ENCODE results near the gene CLSTN3. TPM values are rescaled to one million over a fixed set of nuclear protein-coding genes. Genes with fewer than 3 reads are reported as not detected.

The CLSTN3 gene
- polyA plus RNA-seq, 1 of the 3 experiments (the other 2 are of a cell fraction), result 12.7 TPM

- Histone ChIP-seq H3K27me3 (ENCODE audit: insufficient read depth) (no peaks in the 10 kb centered on the region), H3K36me3 (replicated peaks in 1 of 2; ENCODE audit: control insufficient read depth in 1 of 2, insufficient read depth in 2 of 2, low read length in 1 of 2) (peaks cover 0 to 5% of the 10 kb centered on the region in 2 experiments), H3K9me3 (0 out of 2 replicates have a peak, but pooled peaks cover 6% of the 10 kb centered on the region), H3K4me3 (ENCODE audit: low read depth in 2 of 2, low read length in 1 of 2) (no peak overlapping the region), H3K9me2 (no peaks in the 10 kb centered on the region), H3K4me1 (ENCODE audit: control insufficient read depth in 1 of 2, insufficient read depth in 2 of 2, low read depth in 1 of 2, low read length in 1 of 2) (peaks cover 0 to 10% of the 10 kb centered on the region in 2 experiments; a peak in 1 of 4 replicates), H3F3A (replicated peaks; ENCODE audit: insufficient read depth) (no peaks in the 10 kb centered on the region), H3K27ac (ENCODE audit: low read depth in 2 of 2, low read length in 1 of 2) (no peak overlapping the region), H3K79me2 (ENCODE audit: insufficient read depth) (no peaks in the 10 kb centered on the region), H3K9ac (no peak overlapping the region), H2AFZ (ENCODE audit: low read depth) (no peak overlapping the region), H4K20me1 (ENCODE audit: insufficient read depth) (no peaks in the 10 kb centered on the region), H3K4me2 (no peak overlapping the region)
- CTCF ChIA-PET, result interaction anchor here (0.9 to 1.8 kb wide), 5 partner anchors 9 to 180 kb away, joined by 3 to 11 read pairs (median 3); no protein-coding TSS in a partner anchor
- WGBS (ENCODE audit: low lambda C conversion rate), result 82% methylated on average over 14 of the region's 14 CpGs
- POLR2A ChIA-PET, result no interaction called here
- TF ChIP-seq, protein P1, sequence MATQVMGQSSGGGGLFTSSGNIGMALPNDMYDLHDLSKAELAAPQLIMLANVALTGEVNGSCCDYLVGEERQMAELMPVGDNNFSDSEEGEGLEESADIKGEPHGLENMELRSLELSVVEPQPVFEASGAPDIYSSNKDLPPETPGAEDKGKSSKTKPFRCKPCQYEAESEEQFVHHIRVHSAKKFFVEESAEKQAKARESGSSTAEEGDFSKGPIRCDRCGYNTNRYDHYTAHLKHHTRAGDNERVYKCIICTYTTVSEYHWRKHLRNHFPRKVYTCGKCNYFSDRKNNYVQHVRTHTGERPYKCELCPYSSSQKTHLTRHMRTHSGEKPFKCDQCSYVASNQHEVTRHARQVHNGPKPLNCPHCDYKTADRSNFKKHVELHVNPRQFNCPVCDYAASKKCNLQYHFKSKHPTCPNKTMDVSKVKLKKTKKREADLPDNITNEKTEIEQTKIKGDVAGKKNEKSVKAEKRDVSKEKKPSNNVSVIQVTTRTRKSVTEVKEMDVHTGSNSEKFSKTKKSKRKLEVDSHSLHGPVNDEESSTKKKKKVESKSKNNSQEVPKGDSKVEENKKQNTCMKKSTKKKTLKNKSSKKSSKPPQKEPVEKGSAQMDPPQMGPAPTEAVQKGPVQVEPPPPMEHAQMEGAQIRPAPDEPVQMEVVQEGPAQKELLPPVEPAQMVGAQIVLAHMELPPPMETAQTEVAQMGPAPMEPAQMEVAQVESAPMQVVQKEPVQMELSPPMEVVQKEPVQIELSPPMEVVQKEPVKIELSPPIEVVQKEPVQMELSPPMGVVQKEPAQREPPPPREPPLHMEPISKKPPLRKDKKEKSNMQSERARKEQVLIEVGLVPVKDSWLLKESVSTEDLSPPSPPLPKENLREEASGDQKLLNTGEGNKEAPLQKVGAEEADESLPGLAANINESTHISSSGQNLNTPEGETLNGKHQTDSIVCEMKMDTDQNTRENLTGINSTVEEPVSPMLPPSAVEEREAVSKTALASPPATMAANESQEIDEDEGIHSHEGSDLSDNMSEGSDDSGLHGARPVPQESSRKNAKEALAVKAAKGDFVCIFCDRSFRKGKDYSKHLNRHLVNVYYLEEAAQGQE (IDR thresholded peaks at IDR 0.05; ENCODE audit: low read depth, low read length), result no peak
- TF ChIP-seq ELF1 (IDR thresholded peaks at IDR 0.05) (no peak), RFX5 (IDR thresholded peaks at IDR 0.05; ENCODE audit: low read length) (no peak), RXRA (IDR thresholded peaks at IDR 0.05; ENCODE audit: borderline replicate concordance, low read depth) (no peak), SIN3A (IDR thresholded peaks at IDR 0.05; ENCODE audit: borderline replicate concordance, low read depth, low read length) (no peak), TEAD4 (IDR thresholded peaks at IDR 0.05; ENCODE audit: borderline replicate concordance, insufficient read depth) (no peak), JUND (IDR thresholded peaks at IDR 0.05) (no peak), MAX (IDR thresholded peaks at IDR 0.05; ENCODE audit: low read depth) (no peak), MEF2A (IDR thresholded peaks at IDR 0.05; ENCODE audit: borderline replicate concordance, low read depth) (no peak)
- TF ChIP-seq, protein P2, sequence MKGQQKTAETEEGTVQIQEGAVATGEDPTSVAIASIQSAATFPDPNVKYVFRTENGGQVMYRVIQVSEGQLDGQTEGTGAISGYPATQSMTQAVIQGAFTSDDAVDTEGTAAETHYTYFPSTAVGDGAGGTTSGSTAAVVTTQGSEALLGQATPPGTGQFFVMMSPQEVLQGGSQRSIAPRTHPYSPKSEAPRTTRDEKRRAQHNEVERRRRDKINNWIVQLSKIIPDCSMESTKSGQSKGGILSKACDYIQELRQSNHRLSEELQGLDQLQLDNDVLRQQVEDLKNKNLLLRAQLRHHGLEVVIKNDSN (IDR thresholded peaks at IDR 0.05; ENCODE audit: borderline replicate concordance, low read depth), result no peak
- TF ChIP-seq, protein P3, sequence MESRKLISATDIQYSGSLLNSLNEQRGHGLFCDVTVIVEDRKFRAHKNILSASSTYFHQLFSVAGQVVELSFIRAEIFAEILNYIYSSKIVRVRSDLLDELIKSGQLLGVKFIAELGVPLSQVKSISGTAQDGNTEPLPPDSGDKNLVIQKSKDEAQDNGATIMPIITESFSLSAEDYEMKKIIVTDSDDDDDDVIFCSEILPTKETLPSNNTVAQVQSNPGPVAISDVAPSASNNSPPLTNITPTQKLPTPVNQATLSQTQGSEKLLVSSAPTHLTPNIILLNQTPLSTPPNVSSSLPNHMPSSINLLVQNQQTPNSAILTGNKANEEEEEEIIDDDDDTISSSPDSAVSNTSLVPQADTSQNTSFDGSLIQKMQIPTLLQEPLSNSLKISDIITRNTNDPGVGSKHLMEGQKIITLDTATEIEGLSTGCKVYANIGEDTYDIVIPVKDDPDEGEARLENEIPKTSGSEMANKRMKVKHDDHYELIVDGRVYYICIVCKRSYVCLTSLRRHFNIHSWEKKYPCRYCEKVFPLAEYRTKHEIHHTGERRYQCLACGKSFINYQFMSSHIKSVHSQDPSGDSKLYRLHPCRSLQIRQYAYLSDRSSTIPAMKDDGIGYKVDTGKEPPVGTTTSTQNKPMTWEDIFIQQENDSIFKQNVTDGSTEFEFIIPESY (IDR thresholded peaks at IDR 0.05; ENCODE audit: borderline replicate concordance, low read depth), result no peak
- DNase-seq, result no peak
Observed at GRCh38 chr12:7103837-7104584, 26.2 kb upstream of the CLSTN3 start.

All from SK-N-SH (cell line).